ENCODE results near the gene VSIG1.

The VSIG1 gene

DNA sequence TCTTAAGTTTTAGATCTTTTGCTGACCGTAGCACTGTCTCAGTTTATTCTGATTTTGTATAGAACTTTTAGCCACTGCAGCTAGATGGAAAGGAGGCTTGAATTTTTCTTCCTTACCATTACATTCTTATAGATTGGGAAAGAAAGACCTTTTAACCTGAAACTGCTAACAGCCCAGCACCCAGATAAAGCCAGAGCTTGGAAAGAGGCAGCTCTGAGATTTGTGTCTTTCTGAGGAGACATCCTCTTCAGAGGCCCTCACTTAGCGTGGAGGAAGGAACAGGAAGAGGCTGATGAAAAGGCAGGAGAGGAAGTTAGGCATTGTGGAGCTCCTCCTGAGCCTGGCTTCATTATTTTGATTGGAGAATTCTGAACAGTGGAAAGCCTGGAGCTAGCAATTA, 81.8 kb downstream of the VSIG1 start:
- TF ChIP-seq, protein P1, sequence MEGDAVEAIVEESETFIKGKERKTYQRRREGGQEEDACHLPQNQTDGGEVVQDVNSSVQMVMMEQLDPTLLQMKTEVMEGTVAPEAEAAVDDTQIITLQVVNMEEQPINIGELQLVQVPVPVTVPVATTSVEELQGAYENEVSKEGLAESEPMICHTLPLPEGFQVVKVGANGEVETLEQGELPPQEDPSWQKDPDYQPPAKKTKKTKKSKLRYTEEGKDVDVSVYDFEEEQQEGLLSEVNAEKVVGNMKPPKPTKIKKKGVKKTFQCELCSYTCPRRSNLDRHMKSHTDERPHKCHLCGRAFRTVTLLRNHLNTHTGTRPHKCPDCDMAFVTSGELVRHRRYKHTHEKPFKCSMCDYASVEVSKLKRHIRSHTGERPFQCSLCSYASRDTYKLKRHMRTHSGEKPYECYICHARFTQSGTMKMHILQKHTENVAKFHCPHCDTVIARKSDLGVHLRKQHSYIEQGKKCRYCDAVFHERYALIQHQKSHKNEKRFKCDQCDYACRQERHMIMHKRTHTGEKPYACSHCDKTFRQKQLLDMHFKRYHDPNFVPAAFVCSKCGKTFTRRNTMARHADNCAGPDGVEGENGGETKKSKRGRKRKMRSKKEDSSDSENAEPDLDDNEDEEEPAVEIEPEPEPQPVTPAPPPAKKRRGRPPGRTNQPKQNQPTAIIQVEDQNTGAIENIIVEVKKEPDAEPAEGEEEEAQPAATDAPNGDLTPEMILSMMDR (IDR thresholded peaks at IDR 0.05; ENCODE audit: borderline replicate concordance, insufficient read depth, low read depth, low read length): no peak
- no peak overlapping the region for H3K4me3 ChIP-seq (ENCODE audit: low read depth, low read length)

DNA sequence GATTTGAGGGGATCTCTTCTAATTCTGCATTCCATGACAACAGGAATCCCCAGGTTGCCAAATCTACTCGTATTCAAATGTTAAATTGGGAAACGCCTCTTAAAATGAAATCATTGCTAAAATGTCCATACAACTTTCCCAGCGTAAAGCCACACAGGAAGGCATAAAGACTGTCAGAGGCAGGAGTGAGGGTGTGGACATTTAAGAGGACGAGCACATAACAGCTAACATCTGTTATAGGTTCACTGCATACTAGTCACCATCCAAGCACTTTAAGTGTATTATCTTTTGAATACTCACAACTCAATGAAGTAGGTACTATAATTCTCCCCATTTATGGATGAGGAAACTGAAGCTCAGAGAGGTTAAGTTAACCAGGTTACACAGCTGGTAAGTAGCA, 82.3 kb downstream of the VSIG1 start:
- TF ChIP-seq, protein P1 (IDR thresholded peaks at IDR 0.05; ENCODE audit: borderline replicate concordance, insufficient read depth, low read depth, low read length): no peak
- no peak overlapping the region for H3K4me3 ChIP-seq (ENCODE audit: low read depth, low read length)
